ENCODE data around the gene FAM151B.

GRCh38 chr5:80502800-80503199 lies 14.9 kb downstream of the FAM151B start:
- TF ChIP-seq CTCF (IDR thresholded peaks at IDR 0.05) (no peak), ZFX (IDR thresholded peaks at IDR 0.05; ENCODE audit: borderline replicate concordance) (no peak)

All from 22Rv1 (cell line).